GM12892 (cell line): ENCODE data around the gene TUBE1.

ENCODE experiments used
- POLR2A ChIP-seq: IDR thresholded peaks from 2 replicates; pipeline ENCODE4 v1.6.1; 2011; ENCODE audit warnings: low read depth, low read length, control low read depth
- TAF1 ChIP-seq: IDR thresholded peaks from 2 replicates; pipeline ENCODE4 v1.6.1; 2011; ENCODE audit warnings: low read depth, mild to moderate bottlenecking, control low read depth, low read length, borderline replicate concordance

DNA sequence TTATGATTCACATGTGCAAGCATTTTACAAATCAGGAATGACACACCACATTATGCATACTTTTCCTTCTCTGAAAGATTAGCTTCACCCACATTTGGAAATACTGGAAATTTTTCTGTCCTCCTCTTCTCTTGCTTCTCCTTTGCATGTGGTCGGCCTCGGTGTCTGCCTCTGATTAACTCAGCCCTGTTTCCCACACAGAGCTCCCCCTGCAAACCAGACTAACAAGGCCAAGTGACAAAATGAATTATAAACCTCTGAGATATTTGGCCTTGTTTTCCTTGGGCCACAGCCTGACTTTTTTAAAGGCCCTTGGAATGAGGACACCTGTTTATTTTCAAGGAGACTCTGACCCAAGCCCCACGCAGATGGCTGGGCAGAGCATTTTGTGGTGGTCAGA is 42.4 kb downstream of the TUBE1 start:
- TF ChIP-seq TAF1 (no peak), POLR2A (no peak)
